Astrocyte (in vitro differentiated cells and primary cell): Measurements from ENCODE around the gene RIMOC1. TPM values are rescaled to one million over a fixed set of nuclear protein-coding genes. Genes with fewer than 3 reads are reported as not detected.

Source experiments
- DNase-seq: peaks from one replicate; pipeline ENCODE4 v3.0.0-alpha.2; 2010; ENCODE audit warnings: low read depth
- FAIRE-seq: peaks from 2 replicates; lab custom pipeline; 2011; peaks lifted over from hg19 to GRCh38; lab: Jason Lieb, UNC
- H2AFZ ChIP-seq: 2 replicates; pipeline ENCODE4 v1.6.0; 2012; ENCODE audit warnings: low read depth, low read length, inconsistent platforms
- H3K27ac ChIP-seq: 2 replicates; pipeline ENCODE4 v1.5.1; 2011; ENCODE audit warnings: low read depth, low read length, inconsistent platforms
- H3K27me3 ChIP-seq: 2 replicates; pipeline ENCODE4 v1.6.0; 2011; ENCODE audit warnings: low read length, inconsistent platforms; ENCODE audit not compliant: insufficient read depth
- H3K36me3 ChIP-seq: 2 replicates; pipeline ENCODE4 v1.5.1; 2011; ENCODE audit warnings: low read length, inconsistent platforms; ENCODE audit not compliant: insufficient read depth
- H3K4me1 ChIP-seq: 2 replicates; pipeline ENCODE4 v1.5.1; 2011; ENCODE audit warnings: low read length, inconsistent platforms; ENCODE audit not compliant: insufficient read depth
- H3K4me2 ChIP-seq: 2 replicates; pipeline ENCODE4 v1.6.0; 2012; ENCODE audit warnings: low read length, inconsistent platforms
- H3K4me3 ChIP-seq: 2 replicates; pipeline ENCODE4 v1.5.1; 2011; ENCODE audit warnings: low read depth, mild to moderate bottlenecking, low read length, inconsistent platforms; ENCODE audit not compliant: insufficient read depth
- H3K79me2 ChIP-seq: 2 replicates; pipeline ENCODE4 v1.6.0; 2012; ENCODE audit warnings: mild to moderate bottlenecking, low read length, inconsistent platforms; ENCODE audit not compliant: insufficient read depth
- H3K9ac ChIP-seq: 2 replicates; pipeline ENCODE4 v1.6.0; 2012; ENCODE audit warnings: mild to moderate bottlenecking, low read length, inconsistent platforms
- H3K9me3 ChIP-seq: 2 replicates; pipeline ENCODE4 v1.5.1; 2012; ENCODE audit warnings: low read depth, mild to moderate bottlenecking, low read length, inconsistent platforms; ENCODE audit not compliant: insufficient read depth
- H4K20me1 ChIP-seq: 2 replicates; pipeline ENCODE4 v1.6.0; 2012; ENCODE audit warnings: low read length, inconsistent platforms; ENCODE audit not compliant: insufficient read depth
- H3K27ac Mint-ChIP-seq: one replicate; pipeline ENCODE4 v1.8.0; 2021; ENCODE audit warnings: mild to moderate bottlenecking, mixed read lengths; ENCODE audit not compliant: unreplicated experiment
- H3K27me3 Mint-ChIP-seq: one replicate; pipeline ENCODE4 v1.8.0; 2021; ENCODE audit warnings: low read depth, mixed read lengths; ENCODE audit not compliant: unreplicated experiment
- H3K36me3 Mint-ChIP-seq: one replicate; pipeline ENCODE4 v1.8.0; 2021; ENCODE audit warnings: low read depth, mixed read lengths; ENCODE audit not compliant: unreplicated experiment
- H3K4me1 Mint-ChIP-seq: one replicate; pipeline ENCODE4 v1.8.0; 2021; ENCODE audit warnings: low read depth, mixed read lengths; ENCODE audit not compliant: unreplicated experiment
- H3K4me3 Mint-ChIP-seq: one replicate; pipeline ENCODE4 v1.8.0; 2021; ENCODE audit warnings: mild to moderate bottlenecking, moderate library complexity, mixed read lengths; ENCODE audit not compliant: unreplicated experiment
- H3K9me3 Mint-ChIP-seq: one replicate; pipeline ENCODE4 v1.8.0; 2021; ENCODE audit warnings: mild to moderate bottlenecking, mixed read lengths; ENCODE audit not compliant: unreplicated experiment
- EZH2 ChIP-seq: IDR thresholded peaks from 2 replicates; pipeline ENCODE4 v1.6.1; 2012; ENCODE audit warnings: mild to moderate bottlenecking, low read length, inconsistent platforms; ENCODE audit not compliant: insufficient read depth
- total RNA-seq: library from RNA; stranded (reverse); gene quantifications from 2 replicates; pipeline ENCODE4 v1.2.1, GENCODE V29; 2021
- TF ChIP-seq, protein P1 (sequence below): IDR thresholded peaks from 2 replicates; pipeline ENCODE4 v1.5.1; 2011; ENCODE audit warnings: low read depth, mild to moderate bottlenecking, inconsistent platforms, low read length, moderate library complexity; ENCODE audit not compliant: insufficient read depth

The RIMOC1 gene
- total RNA-seq, 1 donor from 2014 or later, result 36.3 TPM

DNA sequence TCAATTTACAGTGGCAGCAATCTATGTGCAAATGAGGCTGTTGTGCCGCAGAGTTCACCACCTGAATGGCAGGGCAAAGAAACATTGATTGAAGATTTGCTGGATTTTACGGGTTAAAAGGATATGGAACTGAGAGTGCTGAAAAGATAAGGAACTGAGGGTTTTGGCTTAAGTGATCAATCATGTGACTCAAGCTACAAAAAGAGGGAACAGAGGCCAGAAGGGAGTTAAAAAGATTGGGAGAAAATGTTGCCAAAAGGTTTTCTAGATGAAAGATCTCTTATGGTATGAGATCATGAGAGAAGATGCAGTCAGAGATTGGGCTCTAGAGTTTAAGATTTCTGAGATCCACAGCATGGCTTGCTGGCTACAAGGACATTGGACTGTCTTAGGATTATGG lies 7.9 kb upstream of the RIMOC1 start:
- TF ChIP-seq EZH2, result no peak
- TF ChIP-seq, protein P1, sequence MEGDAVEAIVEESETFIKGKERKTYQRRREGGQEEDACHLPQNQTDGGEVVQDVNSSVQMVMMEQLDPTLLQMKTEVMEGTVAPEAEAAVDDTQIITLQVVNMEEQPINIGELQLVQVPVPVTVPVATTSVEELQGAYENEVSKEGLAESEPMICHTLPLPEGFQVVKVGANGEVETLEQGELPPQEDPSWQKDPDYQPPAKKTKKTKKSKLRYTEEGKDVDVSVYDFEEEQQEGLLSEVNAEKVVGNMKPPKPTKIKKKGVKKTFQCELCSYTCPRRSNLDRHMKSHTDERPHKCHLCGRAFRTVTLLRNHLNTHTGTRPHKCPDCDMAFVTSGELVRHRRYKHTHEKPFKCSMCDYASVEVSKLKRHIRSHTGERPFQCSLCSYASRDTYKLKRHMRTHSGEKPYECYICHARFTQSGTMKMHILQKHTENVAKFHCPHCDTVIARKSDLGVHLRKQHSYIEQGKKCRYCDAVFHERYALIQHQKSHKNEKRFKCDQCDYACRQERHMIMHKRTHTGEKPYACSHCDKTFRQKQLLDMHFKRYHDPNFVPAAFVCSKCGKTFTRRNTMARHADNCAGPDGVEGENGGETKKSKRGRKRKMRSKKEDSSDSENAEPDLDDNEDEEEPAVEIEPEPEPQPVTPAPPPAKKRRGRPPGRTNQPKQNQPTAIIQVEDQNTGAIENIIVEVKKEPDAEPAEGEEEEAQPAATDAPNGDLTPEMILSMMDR, result no peak
- FAIRE-seq, result no peak

DNA sequence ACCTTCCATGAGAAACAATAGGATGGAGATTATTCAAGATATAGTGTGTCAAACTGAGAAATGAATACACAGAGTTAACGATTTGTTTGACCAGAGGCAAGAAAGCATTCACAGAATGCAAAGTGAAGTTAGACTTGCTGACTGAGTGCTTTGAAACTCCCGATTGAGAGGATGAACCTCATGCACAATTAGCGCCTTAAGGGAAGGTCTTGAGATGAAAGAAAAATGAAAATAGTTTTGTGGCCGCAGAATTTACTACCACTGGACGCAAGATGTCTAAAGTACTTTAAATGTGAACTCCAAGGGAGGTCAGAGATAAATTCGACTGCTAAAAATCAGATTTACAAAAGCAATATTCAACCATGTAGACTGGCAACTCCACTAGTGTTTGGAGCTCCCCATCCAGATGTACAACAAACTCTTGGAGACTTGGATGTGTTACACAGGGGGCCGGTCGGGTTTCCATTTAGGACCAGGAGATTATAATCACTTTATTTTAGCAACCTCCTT lies 707 bp upstream of the RIMOC1 start:
- Mint-ChIP-seq H3K4me1 (peaks cover 15% of the 10 kb centered on the region), H3K36me3 (no peaks in the 10 kb centered on the region), H3K27me3 (peaks cover 1% of the 10 kb centered on the region), H3K4me3 (peak overlapping the region; percentile 97), H3K9me3 (no peaks in the 10 kb centered on the region), H3K27ac (peak overlapping the region; percentile 98)
- DNase-seq (no peak), FAIRE-seq (no peak)
- Histone ChIP-seq H3K27me3 (no peaks in the 10 kb centered on the region), H3K4me3 (peak overlapping the region; percentile 95), H3K9me3 (no peaks in the 10 kb centered on the region), H3K36me3 (peaks cover 7% of the 10 kb centered on the region), H3K9ac (peak overlapping the region; percentile 97), H3K27ac (peak overlapping the region; percentile 48), H3K4me2 (peak overlapping the region; percentile 87), H2AFZ (peak overlapping the region; percentile 71), H3K4me1 (peaks cover 5% of the 10 kb centered on the region), H3K79me2 (peaks cover 35% of the 10 kb centered on the region), H4K20me1 (no peaks in the 10 kb centered on the region)
- TF ChIP-seq EZH2, result no peak
- TF ChIP-seq, protein P1, result no peak

More for the DNA sequence above, 7.9 kb upstream of the RIMOC1 start:
- no peaks in the 10 kb centered on the region for H4K20me1 ChIP-seq
- H3K4me1 ChIP-seq, result no peaks in the 10 kb centered on the region
- no peak overlapping the region for H3K4me3 ChIP-seq
- no peak overlapping the region for H3K27ac Mint-ChIP-seq
- H3K36me3 ChIP-seq, result no peaks in the 10 kb centered on the region
- H2AFZ ChIP-seq, result no peak overlapping the region
- H3K4me2 ChIP-seq, result no peak overlapping the region
- H3K9me3 ChIP-seq, result no peaks in the 10 kb centered on the region
- no peak overlapping the region for H3K4me3 Mint-ChIP-seq
- no peak overlapping the region for H3K9ac ChIP-seq
- H3K36me3 Mint-ChIP-seq, result no peaks in the 10 kb centered on the region
- H3K27ac ChIP-seq, result no peak overlapping the region
- peaks cover 2% of the 10 kb centered on the region for H3K9me3 Mint-ChIP-seq
- no peaks in the 10 kb centered on the region for H3K4me1 Mint-ChIP-seq
- H3K27me3 ChIP-seq, result peaks cover 6% of the 10 kb centered on the region
- H3K27me3 Mint-ChIP-seq, result peaks cover 22% of the 10 kb centered on the region
- DNase-seq, result no peak
- H3K79me2 ChIP-seq, result no peaks in the 10 kb centered on the region

DNA sequence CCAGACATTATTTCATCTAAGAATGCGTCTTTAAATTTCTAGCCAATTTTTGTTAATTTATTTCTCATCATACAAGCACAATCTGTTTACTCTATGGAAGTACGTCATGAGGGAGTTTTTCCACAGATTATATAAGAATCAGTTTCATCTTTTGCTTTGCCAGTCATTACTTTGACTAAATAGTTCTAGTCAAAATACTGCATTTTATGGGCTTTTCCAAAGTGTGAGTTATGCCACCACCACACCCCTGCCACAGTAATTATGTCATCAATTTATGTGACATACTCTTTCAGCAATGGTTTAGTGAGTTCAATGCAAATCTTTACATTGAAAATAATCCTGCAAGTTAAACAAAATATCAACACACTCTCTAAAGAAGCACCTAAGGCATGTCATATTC lies 2.0 kb downstream of the RIMOC1 start:
- Mint-ChIP-seq H3K36me3 (no peaks in the 10 kb centered on the region), H3K4me3 (no peak overlapping the region), H3K27me3 (peaks cover 1% of the 10 kb centered on the region), H3K4me1 (peaks cover 23% of the 10 kb centered on the region), H3K9me3 (no peaks in the 10 kb centered on the region), H3K27ac (no peak overlapping the region)
- no peak overlapping the region for H3K27ac ChIP-seq
- no peak overlapping the region for H3K4me2 ChIP-seq
- no peak for TF ChIP-seq EZH2
- TF ChIP-seq, protein P1, result no peak
- no peak overlapping the region for H3K9ac ChIP-seq
- H2AFZ ChIP-seq, result no peak overlapping the region
- no peaks in the 10 kb centered on the region for H3K9me3 ChIP-seq
- DNase-seq, result no peak
- peaks cover 18% of the 10 kb centered on the region for H3K36me3 ChIP-seq
- no peak for FAIRE-seq
- H4K20me1 ChIP-seq, result no peaks in the 10 kb centered on the region
- H3K27me3 ChIP-seq, result no peaks in the 10 kb centered on the region
- H3K4me3 ChIP-seq, result no peak overlapping the region
- H3K4me1 ChIP-seq, result peaks cover 12% of the 10 kb centered on the region
- H3K79me2 ChIP-seq, result peaks cover 35% of the 10 kb centered on the region
